GM19468 (cell line): ENCODE data around the gene GPR146.

Experiments used
- ATAC-seq: cut with Tn5 transposase; IDR thresholded peaks from one replicate; pipeline ENCODE4 v1.9.1; 2021; ENCODE audit warnings: mild to moderate bottlenecking, moderate library complexity, moderate number of reproducible peaks; ENCODE audit not compliant: unreplicated experiment; ENCODE audit errors: extremely low read depth

GPR146 gene

GRCh38 chr7:1055956-1056784 is 11.8 kb downstream of the GPR146 start:
- no peak for ATAC-seq

- ATAC-seq, result no peak
Observed at GRCh38 chr7:1056785-1057410, 12.6 kb downstream of the GPR146 start.

DNA sequence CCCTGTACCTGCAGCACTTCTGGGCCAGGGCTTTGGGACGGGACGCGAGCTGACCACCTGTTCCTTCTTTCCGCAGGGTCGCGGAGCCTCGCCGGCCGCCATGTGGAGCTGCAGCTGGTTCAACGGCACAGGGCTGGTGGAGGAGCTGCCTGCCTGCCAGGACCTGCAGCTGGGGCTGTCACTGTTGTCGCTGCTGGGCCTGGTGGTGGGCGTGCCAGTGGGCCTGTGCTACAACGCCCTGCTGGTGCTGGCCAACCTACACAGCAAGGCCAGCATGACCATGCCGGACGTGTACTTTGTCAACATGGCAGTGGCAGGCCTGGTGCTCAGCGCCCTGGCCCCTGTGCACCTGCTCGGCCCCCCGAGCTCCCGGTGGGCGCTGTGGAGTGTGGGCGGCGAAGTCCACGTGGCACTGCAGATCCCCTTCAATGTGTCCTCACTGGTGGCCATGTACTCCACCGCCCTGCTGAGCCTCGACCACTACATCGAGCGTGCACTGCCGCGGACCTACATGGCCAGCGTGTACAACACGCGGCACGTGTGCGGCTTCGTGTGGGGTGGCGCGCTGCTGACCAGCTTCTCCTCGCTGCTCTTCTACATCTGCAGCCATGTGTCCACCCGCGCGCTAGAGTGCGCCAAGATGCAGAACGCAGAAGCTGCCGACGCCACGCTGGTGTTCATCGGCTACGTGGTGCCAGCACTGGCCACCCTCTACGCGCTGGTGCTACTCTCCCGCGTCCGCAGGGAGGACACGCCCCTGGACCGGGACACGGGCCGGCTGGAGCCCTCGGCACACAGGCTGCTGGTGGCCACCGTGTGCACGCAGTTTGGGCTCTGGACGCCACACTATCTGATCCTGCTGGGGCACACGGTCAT is 13.3 kb downstream of the GPR146 start:
- ATAC-seq, result no peak

- ATAC-seq, result no peak
Observed at GRCh38 chr7:1058311-1058710, 14.0 kb downstream of the GPR146 start.

DNA sequence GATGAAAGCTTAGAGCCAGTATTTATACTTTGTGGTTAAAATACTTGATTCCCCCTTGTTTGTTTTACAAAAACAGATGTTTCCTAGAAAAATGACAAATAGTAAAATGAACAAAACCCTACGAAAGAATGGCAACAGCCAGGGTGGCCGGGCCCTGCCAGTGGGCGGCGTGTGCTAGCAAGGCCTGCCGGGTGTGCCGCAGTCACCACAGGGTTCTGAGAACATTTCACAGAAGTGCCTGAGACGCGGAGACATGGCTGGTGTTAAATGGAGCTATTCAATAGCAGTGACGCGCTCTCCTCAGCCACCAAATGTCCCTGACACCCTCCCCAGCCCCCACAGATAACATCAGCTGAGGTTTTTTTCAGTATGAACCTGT is 14.5 kb downstream of the GPR146 start:
- no peak for ATAC-seq

DNA sequence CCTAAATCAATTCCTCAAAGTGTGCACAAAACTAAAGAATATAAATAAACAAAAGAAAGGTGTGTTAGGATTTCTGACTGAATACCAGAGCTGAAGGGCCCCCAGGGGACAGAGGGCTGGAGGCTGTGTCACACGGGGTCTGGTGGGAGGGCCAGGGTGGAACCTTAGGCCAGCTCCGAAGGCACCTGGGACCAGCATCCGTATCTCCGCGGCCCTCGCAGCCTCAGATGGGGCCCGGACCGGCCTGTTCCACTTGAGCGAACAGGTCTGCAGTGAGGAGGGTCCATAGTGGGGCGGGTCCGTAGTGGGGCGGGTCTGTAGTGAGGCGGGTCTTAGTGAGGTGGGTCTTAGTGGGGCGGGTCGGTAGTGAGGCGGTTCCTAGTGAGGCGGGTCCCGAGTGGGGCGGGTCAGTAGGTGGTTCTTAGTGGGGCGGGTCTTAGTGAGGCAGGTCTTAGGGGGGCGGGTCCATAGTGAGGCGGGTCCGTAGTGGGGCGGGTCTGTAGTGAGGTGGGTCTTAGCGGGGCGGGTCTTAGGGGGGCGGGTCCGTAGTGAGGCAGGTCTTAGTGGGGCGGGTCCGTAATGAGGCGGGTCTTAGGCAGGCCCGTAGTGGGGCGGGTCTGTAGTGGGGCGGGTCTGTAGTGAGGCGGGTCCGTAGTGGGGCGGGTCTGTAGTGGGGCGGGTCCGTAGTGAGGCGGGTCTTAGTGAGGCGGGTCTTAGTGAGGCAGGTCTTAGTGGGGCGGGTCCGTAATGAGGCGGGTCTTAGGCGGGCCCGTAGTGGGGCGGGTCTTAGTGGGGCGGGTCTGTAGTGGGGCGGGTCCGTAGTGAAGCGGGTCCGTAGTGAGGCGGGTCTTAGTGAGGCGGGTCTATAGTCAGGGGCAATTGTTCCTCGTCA is 15.1 kb downstream of the GPR146 start:
- no peak for ATAC-seq

- no peak for ATAC-seq
Observed at GRCh38 chr7:1060315-1061072, 16.1 kb downstream of the GPR146 start.

DNA sequence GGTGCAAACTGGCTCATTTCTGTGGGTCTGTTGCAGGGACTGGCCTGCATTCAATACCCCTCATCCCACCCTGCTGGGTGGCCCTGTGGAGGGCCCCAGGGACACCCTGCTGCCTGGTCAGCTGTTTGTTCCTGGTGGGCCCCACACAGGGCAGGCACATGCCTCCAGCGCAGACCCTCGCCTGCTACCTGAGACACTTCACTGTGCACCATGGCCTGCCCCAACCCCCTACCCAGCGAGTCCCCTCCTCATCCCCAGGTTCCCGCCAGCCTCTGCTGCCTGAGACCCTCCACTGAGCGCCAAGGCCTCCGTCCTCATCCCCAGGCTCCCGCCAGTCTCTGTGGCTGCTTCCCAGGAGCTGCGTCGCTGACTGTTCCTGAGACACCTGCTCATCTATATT is 16.8 kb downstream of the GPR146 start:
- no peak for ATAC-seq

GRCh38 chr7:1062296-1063294 is 18.2 kb downstream of the GPR146 start:
- ATAC-seq, result peak; percentile 64

DNA sequence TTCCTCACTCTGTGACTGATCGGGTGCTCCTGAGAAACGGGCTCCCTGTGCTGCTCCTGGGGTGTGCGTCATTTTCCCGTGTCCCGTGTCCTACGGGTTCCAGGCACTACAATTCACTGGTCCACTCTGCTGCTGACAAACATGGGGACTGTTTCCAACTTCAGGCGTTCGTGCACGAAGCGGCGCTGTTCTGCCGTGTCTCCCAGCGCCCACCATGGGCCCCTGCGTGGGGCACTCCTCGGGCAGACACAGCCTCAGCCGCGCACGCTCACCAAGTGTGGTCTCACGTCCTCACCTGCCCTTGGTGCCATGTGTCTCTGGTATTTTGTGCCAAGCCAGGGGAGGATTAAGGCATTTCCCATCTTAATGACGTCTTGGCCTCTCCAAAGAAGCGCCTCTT is 19.0 kb downstream of the GPR146 start:
- no peak for ATAC-seq

GRCh38 chr7:1064581-1064980 is 20.2 kb downstream of the GPR146 start:
- ATAC-seq, result no peak

DNA sequence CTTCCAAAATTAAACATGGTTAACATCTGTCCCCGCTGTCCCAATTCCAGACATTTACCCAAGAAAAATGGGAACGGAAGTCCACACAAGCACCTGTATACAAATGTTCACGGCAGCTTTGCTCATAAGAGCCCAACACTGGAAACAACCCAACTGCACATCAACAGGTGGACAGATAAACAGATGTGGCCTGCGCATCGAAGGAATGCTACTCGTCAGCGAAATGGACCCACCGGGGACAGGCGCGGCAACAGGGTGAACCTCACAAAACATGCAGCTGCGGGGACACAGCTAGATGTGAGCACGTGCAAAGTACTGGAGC is 20.9 kb downstream of the GPR146 start:
- no peak for ATAC-seq

GRCh38 chr7:1065585-1066241 is 21.4 kb downstream of the GPR146 start:
- ATAC-seq, result peak; percentile 26

DNA sequence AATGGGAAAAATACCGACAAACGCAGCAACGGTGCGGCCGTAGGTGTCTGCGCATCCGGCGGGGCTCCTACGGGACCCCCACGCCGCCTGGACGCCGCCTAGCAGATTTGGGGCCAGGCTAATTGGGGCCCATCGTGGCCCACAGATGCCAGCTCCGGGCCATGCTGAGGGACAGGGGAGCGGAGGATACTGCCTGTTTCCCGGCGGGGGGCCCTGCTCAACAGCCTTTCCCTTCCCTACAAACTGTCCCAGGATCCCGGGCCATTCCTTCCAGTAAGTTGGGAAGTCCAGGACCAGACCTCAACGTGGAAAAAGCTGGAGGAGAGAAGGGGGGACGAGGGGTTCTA is 21.9 kb downstream of the GPR146 start:
- ATAC-seq, result no peak

- ATAC-seq, result no peak
Observed at GRCh38 chr7:1068013-1068412, 23.7 kb downstream of the GPR146 start.

GRCh38 chr7:1068619-1069018 is 24.3 kb downstream of the GPR146 start:
- ATAC-seq, result no peak

DNA sequence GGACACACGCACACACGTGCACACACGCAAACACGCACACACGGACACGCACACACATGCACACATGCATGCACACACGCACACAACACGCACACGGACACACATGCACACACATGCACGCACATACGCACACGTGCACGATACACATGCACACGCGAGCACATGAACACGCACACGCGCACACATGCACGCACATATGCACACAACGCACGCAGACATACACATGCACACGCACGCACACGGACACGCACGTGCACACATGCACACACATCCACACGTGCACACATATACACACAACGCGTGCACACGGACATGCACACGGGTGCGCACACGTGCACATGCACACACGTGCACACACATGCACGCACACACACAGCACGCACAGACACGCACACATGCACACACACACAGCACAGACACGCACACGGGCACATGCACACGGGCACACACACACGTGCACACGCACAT is 26.2 kb downstream of the GPR146 start:
- ATAC-seq, result no peak
